DOHH2 (cell line): ENCODE results near the gene ANKRD33B.

Experiments
- H3F3A ChIP-seq: fragments of 200-600 bp; sonication (generic), shearing (Covaris generic); 2 replicates; pipeline ENCODE4 v1.6.0; 2016; ENCODE audit warnings: antibody characterized with exemption, mild to moderate bottlenecking; ENCODE audit not compliant: control insufficient read depth, insufficient read depth
- H3K27ac ChIP-seq: fragments of 200-600 bp; sonication (generic); 2 replicates; pipeline ENCODE4 v1.5.1; 2014; ENCODE audit warnings: low read depth, mild to moderate bottlenecking, low read length, moderate library complexity
- H3K27me3 ChIP-seq: fragments of 200-600 bp; sonication (generic); 2 replicates; pipeline ENCODE4 v1.6.1; 2014; ENCODE audit warnings: mild to moderate bottlenecking, low read length, mixed read lengths; ENCODE audit not compliant: control insufficient read depth
- H3K36me3 ChIP-seq: fragments of 200-600 bp; sonication (generic); 2 replicates; pipeline ENCODE4 v1.6.1; 2014; ENCODE audit warnings: mild to moderate bottlenecking, low read length, moderate library complexity, mixed read lengths; ENCODE audit not compliant: control insufficient read depth
- H3K4me1 ChIP-seq: fragments of 200-600 bp; sonication (generic); 2 replicates; pipeline ENCODE4 v1.6.1; 2014; ENCODE audit warnings: mild to moderate bottlenecking, low read length, mixed read lengths; ENCODE audit not compliant: control insufficient read depth
- H3K4me2 ChIP-seq: fragments of 200-600 bp; sonication (generic); 2 replicates; pipeline ENCODE4 v1.6.0; 2014; ENCODE audit warnings: mild to moderate bottlenecking, low read length, moderate library complexity
- H3K4me3 ChIP-seq: fragments of 200-600 bp; sonication (generic); 2 replicates; pipeline ENCODE4 v1.5.1; 2014; ENCODE audit warnings: mild to moderate bottlenecking, low read length, mixed read lengths
- H3K79me2 ChIP-seq: fragments of 200-600 bp; sonication (generic); 2 replicates; pipeline ENCODE4 v1.6.1; 2014; ENCODE audit warnings: mild to moderate bottlenecking, low read length, mixed read lengths; ENCODE audit not compliant: control insufficient read depth
- H3K9me2 ChIP-seq: fragments of 200-600 bp; sonication (generic); replicated peaks from 2 replicates; pipeline ENCODE4 v1.6.1; 2014; ENCODE audit warnings: mild to moderate bottlenecking, low read length, mixed read lengths; ENCODE audit not compliant: control insufficient read depth
- H3K9me3 ChIP-seq: fragments of 200-600 bp; sonication (generic); 2 replicates; pipeline ENCODE4 v1.6.1; 2014; ENCODE audit warnings: antibody characterized with exemption, low read length, mixed read lengths; ENCODE audit not compliant: control insufficient read depth, insufficient read depth
- H4K20me1 ChIP-seq: fragments of 200-600 bp; sonication (generic); 2 replicates; pipeline ENCODE4 v1.6.0; 2014; ENCODE audit warnings: low read depth, mild to moderate bottlenecking, antibody characterized with exemption, low read length, moderate library complexity; ENCODE audit not compliant: control insufficient read depth, insufficient read depth
- EZH2phosphoT487 ChIP-seq: fragments of 200-600 bp; sonication (generic); IDR thresholded peaks from 2 replicates; pipeline ENCODE4 v1.6.1; 2017; ENCODE audit warnings: borderline replicate concordance, mild to moderate bottlenecking, antibody characterized with exemption, low read length, moderate library complexity, mixed read lengths
- TF ChIP-seq, protein P1 (sequence below): fragments of 200-600 bp; sonication (generic); IDR thresholded peaks from one replicate; pipeline ENCODE4 v1.5.1; 2014; ENCODE audit warnings: antibody characterized with exemption, mild to moderate bottlenecking, low read depth, low read length; ENCODE audit not compliant: poor library complexity, severe bottlenecking

The ANKRD33B gene

DNA sequence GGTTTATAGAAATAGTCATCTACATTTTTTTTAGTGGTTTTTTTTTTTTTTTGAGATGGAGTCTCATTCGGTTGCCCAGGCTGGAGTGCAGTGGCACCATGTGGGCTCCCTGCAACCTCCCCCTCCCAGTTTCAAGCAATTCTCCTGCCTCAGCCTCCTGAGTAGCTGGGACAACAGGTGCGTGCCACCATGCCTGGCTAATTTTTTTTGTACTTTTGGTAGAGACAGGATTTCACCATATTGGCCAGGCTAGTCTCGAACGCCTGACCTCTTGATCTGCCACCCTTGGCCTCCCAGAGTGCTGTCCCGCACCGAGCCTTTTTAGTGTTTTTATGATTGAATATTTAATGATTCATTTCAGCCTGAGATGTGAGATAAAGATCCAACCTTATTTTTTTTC lies 27.3 kb downstream of the ANKRD33B start:
- H3K79me2 ChIP-seq, result no peaks in the 10 kb centered on the region
- H3K4me2 ChIP-seq, result no peak overlapping the region

DNA sequence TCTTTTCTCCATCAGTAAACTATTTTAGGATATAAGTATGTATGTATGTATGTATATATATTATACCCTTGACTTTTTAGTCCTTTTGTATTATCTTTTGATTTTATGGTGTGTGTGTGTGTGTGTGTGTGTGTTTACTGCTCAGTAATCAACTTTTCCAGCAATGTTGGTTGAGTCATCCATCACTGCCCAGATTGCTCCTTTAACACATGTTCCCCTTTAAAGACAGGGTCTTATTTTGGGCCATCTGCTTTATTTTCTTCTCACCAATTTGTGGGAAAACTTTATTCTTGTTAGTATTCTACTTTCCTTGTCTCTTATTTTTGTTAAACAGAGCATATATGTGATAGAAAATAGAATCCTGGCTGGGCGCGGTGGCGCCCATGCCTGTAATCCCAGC lies 28.1 kb downstream of the ANKRD33B start:
- Histone ChIP-seq H3K36me3 (no peaks in the 10 kb centered on the region), H3K4me3 (no peak overlapping the region), H3K9me2 (no peaks in the 10 kb centered on the region), H3F3A (peaks cover 2% of the 10 kb centered on the region; the same call in 1 of the 2 replicates), H3K27me3 (no peaks in the 10 kb centered on the region), H3K4me1 (peaks cover 33% of the 10 kb centered on the region), H3K79me2 (no peaks in the 10 kb centered on the region), H3K4me2 (no peak overlapping the region), H3K27ac (no peak overlapping the region), H3K9me3 (no peaks in the 10 kb centered on the region), H4K20me1 (no peaks in the 10 kb centered on the region)
- no peak for TF ChIP-seq EZH2phosphoT487
- TF ChIP-seq, protein P1, sequence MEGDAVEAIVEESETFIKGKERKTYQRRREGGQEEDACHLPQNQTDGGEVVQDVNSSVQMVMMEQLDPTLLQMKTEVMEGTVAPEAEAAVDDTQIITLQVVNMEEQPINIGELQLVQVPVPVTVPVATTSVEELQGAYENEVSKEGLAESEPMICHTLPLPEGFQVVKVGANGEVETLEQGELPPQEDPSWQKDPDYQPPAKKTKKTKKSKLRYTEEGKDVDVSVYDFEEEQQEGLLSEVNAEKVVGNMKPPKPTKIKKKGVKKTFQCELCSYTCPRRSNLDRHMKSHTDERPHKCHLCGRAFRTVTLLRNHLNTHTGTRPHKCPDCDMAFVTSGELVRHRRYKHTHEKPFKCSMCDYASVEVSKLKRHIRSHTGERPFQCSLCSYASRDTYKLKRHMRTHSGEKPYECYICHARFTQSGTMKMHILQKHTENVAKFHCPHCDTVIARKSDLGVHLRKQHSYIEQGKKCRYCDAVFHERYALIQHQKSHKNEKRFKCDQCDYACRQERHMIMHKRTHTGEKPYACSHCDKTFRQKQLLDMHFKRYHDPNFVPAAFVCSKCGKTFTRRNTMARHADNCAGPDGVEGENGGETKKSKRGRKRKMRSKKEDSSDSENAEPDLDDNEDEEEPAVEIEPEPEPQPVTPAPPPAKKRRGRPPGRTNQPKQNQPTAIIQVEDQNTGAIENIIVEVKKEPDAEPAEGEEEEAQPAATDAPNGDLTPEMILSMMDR, result no peak

More for the DNA sequence above, 27.3 kb downstream of the ANKRD33B start:
- Histone ChIP-seq H3K27ac (no peak overlapping the region), H4K20me1 (no peaks in the 10 kb centered on the region), H3F3A (peaks cover 2% of the 10 kb centered on the region; the same call in 1 of the 2 replicates), H3K36me3 (no peaks in the 10 kb centered on the region), H3K9me3 (no peaks in the 10 kb centered on the region), H3K9me2 (no peaks in the 10 kb centered on the region), H3K4me3 (no peak overlapping the region), H3K27me3 (no peaks in the 10 kb centered on the region), H3K4me1 (peaks cover 36% of the 10 kb centered on the region)
- no peak for TF ChIP-seq EZH2phosphoT487
- TF ChIP-seq, protein P1, result no peak

DNA sequence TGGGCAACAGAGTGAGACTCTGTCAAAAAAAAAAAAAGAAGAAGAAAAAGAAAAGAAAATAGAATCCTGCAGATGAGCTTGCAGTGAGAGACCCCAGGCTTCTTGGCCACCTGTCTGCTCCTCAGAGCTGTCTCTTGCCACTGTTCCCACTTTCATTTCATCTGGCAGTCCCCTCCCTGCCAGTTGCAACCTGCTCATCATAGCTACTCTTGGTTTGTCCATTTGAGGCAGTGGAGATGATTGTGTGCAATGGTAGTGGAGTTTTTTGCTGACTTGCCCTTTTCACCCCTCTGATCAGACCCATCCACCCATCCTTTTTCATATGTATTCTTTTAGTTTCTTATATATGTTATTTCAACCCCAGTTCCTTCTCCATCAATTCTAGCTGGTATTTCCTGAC lies 28.7 kb downstream of the ANKRD33B start:
- no peak overlapping the region for H3K4me3 ChIP-seq
- no peaks in the 10 kb centered on the region for H4K20me1 ChIP-seq
- no peaks in the 10 kb centered on the region for H3K9me2 ChIP-seq
- no peak overlapping the region for H3K27ac ChIP-seq
- H3K27me3 ChIP-seq, result no peaks in the 10 kb centered on the region
- peaks cover 37% of the 10 kb centered on the region for H3K4me1 ChIP-seq
- H3K9me3 ChIP-seq, result no peaks in the 10 kb centered on the region
- no peak overlapping the region for H3K4me2 ChIP-seq
- H3K79me2 ChIP-seq, result no peaks in the 10 kb centered on the region
- peaks cover 2% of the 10 kb centered on the region; the same call in 1 of the 2 replicates for H3F3A ChIP-seq
- no peaks in the 10 kb centered on the region for H3K36me3 ChIP-seq
- TF ChIP-seq EZH2phosphoT487, result no peak

DNA sequence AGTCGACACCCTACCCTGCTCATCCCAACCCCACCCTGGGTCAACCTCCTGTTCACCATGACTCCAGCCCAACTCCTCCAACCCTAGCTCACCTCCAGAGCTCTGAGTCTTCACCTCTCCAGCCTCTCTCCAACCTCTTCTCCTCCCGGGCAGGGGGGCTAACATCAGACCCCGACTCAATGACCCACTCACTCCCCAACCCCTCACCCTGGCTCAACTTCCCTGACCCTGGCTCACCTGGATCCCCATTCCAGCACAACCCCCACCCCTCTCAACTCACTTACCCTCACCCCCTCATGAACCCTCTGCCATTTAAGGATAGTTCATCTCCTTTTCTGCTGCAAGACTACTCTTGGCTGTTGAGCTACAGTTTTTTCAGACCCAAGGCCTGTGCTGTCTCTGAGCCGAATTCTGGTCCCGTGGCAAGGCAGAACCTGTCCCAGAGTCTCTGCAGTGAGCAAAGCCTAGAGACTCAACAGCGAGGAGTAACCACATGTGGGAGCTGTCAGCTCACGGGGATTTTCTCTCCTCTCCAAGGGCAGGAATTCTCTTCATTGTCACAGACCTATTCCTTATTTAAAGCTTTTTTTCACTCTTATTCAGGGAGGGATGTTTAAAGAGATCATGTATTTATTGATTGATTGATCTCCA lies 29.8 kb downstream of the ANKRD33B start:
- peaks cover 36% of the 10 kb centered on the region for H3K4me1 ChIP-seq
- H4K20me1 ChIP-seq, result no peaks in the 10 kb centered on the region
- H3K36me3 ChIP-seq, result no peaks in the 10 kb centered on the region
- H3K4me2 ChIP-seq, result no peak overlapping the region
- no peak overlapping the region for H3K4me3 ChIP-seq
- H3F3A ChIP-seq, result 0 out of 2 replicates have a peak, but pooled peaks cover 2% of the 10 kb centered on the region
- no peaks in the 10 kb centered on the region for H3K9me2 ChIP-seq
- H3K27me3 ChIP-seq, result no peaks in the 10 kb centered on the region
- no peak for TF ChIP-seq EZH2phosphoT487
- TF ChIP-seq, protein P1, result no peak
- H3K9me3 ChIP-seq, result no peaks in the 10 kb centered on the region
- no peaks in the 10 kb centered on the region for H3K79me2 ChIP-seq
- H3K27ac ChIP-seq, result no peak overlapping the region
